GM18858 (cell line): Measurements from ENCODE around the gene AZIN2.
"Not testable (repeated sequence)": the region's sequence is repeated elsewhere in the genome, so short reads cannot be mapped to it uniquely, and the experiment has no call there.

Experiments used
- ATAC-seq: cut with Tn5 transposase; IDR thresholded peaks from one replicate; pipeline ENCODE4 v1.9.1; 2021; ENCODE audit not compliant: unreplicated experiment

AZIN2 gene

DNA sequence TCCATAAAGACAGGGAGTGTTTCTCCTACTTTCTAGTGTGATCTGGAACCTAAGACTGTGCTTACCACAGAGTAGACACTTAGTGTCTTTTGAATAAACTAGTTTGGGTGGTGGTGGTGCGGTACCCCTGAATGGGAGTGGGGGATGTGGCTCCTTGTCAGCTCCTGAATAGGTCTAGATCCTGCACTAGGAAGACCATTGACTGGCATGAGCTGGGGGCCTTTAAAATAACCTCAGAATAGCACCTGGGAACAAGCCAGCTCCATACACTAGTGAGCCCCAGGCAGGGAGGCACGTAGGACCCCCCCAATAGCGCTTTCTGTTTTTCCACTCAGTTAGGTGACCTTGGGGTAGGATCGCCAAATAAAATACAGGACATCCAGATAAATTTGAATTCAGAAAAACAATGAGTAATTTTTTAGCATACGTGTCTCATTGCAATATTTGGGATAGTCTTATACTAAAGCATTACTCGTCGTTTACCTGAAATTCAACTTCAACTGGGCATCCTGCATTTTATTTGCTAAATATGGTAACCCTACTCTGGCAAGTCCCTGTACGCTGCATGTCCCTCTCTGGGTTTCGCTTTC lies 45.6 kb downstream of the AZIN2 start:
- ATAC-seq = no peak

DNA sequence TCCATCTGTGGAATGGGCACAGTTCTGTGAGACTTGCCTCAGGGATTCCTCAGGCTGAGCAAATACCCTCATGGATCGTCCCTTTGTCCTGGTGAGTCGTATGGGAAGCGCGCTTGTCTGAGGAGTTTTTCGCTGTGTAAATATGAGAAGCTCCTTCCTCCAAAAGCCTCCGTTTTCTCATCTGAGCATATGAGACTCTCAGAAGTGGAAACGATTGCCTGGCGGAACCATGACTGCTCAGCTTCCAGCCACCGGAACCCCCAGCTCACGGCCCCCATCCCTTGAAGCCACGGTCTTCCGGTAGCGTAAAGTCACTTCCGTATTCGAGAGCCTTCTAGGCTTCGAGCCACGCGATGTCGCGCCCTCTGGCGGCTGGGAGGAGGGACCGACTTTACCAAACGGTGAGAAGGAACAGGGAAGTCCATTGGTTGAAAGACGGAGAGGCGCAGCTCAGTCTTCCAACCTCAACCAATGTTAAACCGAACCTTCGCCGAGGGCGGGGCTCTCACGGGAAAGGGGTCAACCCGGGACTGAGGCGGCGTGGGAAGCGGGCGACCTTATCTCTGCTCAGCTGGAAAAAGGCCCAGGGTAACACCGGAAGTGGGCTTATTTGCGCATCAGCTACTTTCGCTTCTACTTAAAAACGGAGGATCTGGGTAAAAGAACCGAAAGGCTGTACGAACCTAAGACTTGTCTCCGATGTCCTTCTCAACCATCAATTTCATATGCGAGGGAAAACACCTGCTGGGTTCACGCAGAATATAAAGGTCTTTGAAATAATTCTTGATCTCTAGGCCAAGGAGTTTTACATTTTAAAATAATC lies 46.3 kb downstream of the AZIN2 start:
- ATAC-seq = peak; percentile 76

DNA sequence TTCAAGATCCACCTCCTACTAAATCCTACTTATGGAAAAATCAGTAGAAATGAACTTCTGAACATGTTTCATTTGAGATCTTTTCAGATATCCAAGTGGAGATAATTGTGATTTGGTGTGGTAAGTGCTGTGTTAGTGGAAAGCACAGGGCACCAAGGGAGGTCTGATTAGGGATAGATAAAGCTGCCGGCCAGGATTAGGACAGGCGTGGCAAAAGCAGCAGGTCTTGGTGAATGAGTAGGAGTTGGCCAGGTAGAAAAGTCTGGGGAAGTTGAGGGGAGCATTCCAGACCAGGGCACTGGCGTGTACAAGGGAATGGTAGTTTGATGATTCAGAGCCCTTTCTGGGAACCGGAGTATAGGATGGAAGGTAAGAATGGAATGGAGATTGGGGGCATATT lies 47.8 kb downstream of the AZIN2 start:
- no peak for ATAC-seq

DNA sequence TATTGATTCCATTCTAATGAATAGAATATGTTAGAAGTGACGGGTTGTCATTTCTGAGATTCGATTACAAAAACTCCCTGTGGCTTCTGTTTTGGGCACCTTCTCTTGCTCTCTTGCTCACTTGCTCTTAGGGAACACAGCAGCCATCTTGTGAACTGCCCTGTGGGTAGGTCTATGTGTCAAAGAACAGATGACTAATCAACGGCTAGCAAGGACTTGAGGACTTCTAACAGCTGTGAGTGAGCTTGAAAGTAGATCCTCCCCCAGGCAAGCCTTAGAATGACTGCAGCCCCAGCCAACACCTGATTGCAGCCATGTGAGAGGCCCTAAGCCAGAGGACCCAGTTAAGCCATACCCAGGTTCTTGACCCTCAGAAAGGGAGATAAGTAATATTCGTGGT lies 49.3 kb downstream of the AZIN2 start:
- ATAC-seq = no peak

DNA sequence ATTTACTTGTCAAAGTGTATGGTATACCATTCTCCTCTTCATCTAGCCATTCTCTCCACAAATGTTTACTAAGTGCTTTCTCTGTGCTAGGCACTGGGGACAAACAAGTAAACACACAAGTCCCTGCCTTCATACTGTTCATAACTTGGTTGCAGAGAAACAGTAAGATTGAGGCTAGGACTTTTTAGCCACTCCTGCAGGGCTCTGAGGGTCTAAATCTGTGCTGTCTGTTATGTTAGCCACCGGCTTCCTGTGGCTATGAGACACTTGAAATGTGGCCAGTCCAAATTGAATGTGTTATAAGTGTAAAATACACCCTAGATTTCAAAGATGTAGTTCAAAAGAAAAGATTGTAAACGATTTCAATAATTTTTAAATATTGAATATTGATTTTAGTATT lies 50.2 kb downstream of the AZIN2 start:
- ATAC-seq = no peak

DNA sequence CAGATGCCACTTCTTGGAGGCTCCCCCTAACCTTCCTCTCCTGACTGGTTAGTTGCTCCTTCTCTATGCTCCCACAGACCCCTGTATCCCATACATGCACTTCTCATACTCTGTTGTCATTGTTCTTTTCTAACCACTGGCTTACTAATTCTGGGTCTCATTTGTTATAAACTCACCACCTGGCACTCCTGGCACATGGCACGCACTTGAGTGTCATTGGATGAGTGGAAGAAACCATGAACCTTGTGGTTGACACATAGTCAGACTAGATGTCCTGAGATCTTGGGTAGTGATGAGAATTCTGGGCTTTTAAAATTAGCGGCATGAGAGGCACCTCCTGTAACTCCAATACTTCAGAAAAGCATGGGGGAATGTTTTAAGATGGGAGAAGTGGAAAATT lies 51.6 kb downstream of the AZIN2 start:
- ATAC-seq = no peak

DNA sequence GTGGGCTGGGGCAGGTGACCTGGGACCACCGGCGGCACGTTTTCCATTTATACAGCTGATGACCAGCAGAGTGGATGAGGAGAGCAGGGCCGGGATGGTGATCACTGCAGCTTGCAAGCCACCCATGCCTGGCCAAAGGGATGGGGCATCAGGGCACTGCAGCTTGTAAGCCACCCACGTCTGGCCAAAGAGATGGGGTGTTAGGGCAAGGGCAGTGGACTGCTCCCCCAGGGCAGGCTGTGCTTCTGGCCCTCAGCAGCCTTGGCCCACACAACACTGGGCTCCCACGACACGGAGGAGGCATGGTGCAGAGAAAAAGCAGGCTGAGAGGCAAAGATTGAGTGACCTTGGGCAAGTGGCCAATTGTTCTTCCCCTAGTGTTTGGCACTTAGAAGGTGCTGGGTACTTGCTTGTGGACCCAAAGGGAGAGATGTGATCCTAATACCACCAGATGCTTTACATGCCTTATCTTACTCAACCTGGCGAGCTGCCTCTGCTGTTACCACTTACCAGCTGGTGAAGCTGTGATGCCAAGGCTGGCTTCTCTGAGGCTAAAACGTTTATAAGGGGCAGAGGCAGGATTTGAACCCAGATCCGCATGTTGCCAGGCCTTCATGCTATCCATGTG lies 52.6 kb downstream of the AZIN2 start:
- no peak for ATAC-seq

DNA sequence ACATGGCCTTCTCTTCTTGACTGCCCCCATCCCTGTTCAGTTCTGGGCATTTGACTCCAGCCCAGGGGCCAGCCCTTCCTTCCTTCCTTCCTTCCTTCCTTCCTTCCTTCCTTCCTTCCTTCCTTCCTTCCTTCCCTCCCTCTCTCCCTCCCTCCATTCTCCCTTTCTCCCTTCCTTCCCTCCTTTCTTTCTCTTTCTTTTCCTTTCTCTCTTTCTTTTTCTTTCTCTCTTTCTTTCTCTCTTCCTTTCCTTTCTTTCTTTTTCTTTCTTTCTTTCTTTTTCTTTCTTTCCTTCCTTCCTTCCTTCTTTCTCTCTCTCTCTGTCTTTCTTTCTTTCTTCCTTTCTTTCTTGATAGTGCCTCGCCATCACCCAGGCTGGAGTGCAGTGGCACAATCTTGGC lies 55.1 kb downstream of the AZIN2 start:
- ATAC-seq = not testable (repeated sequence)

DNA sequence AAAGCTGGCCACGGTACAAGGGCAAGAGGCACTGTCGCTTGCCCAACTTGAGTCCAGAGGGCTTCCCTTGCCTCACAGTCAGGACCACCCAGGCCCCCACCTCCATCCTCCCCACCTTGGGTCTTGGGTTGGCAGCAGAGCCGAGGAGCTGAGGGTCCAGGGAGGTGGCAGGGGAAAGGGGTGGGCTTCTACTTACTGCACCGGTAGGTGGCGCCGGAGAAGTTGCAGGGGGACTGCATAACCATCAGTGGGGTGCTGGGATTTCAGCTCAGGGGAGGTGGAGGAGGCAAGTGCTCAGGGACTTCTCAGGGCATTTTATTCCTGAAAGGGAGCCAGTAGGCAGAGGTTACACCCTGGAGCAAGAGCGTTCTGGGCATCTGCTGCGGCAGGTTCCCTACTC lies 56.8 kb downstream of the AZIN2 start:
- ATAC-seq = no peak

DNA sequence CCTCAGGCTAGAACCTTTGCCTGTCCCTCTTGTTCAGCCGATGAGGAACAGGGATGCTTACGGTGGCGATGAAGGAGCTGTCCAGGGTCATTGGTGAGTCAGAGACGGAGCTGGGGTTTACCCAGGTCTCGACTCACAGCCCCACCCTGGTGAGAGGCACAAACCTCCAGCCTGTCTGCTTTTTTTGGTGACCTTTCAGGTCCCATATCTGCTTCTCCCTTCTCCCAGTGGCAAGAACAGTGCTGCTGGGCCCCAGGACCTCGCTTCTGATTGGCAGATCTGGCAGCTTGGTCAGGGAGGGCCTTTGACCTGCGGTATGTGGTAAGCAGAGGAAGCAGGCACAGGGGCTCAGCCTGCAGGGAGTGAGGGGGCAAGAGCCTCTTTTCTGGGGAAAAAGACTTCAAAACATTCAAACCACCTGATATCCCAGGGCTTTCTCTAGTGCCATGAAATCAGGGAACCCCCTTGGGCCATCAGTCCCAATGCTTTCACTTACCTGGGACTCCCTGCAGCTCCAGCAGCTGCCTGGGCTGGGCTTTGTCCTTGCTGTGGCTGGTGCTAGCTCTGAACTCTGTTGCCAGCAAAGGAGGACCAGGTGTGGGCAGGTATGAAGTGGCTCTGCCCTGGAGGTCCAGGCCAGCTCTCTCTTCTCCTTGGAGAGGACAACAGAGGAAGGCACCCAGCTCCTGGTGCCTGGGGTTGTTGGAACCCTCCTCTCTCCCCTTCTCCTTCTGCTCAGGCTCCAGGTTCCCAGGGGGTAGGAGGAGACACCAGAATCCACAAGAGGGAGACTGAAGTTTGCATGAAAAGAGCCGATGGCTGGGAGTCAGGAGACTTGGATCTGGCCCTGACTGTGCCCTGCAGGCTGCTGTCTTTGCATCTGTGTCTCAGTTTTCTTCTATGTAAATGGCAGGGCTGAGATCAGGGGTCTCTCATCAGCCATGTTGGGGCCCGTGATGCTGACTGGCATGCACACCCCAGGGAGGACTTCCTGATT lies 59.5 kb downstream of the AZIN2 start:
- ATAC-seq = no peak

DNA sequence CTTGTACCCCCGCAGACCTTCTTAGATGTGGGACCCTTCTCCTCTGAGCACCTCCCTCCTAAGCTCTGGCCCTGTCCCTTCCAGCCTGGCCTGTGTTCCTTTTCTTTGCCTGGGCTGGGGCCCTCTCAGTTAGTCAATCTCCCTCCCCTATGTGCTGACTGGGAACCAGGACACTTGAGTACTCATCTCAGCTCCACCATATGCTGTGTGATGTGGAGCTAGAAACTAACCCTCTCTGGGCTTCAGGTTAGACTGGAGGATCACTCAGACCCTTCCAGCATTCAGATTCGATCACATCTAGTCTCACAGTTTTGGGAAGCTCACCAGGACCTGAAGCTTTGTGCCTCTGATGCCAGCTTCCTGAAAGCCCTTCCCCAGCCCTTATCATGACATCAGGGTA lies 60.3 kb downstream of the AZIN2 start:
- no peak for ATAC-seq

DNA sequence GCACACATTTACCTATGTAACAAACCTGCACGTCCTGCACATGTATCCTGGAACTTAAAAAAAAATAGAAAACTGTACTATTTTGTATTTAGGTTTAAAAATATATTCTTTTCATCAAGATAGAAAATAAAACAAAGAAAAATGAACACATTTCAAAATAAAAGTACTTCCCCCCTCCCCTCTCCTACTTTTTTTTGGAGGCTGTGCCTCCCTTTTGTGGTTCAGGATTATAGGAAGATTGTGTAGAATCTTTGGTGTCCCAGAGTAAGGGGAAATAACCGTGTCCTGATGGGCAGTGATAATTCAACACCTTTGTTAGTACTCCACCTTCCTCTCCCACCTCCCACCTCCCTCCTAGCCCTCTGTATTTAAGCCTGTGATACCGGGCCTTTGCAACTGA lies 60.8 kb downstream of the AZIN2 start:
- ATAC-seq = no peak

DNA sequence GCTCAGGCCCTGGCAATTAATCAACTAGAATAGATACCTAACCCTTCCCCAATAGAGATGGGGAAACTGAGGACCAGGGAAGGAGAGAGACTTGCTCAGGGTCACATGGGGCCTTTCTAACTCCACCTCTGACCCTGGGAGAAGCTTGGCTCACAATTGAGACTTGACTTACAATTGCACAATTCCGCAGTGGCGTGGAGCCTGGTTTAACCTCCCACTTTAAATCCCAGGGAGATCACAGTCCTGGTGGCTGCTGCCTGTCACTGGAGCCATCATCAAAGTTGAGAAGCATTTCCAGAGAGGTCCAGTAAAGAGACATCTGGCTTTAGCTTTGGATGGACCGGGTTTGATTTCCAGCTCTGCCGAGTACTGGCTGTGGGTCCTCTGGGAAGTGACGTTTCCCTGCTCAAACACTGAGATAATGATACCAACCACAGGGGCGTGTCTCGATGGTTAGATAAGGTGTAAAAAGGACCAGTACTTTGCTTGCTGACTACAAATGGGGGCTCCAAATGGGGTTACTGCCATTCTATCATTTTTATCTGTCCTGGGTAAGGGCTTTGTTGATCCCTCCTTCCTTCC lies 61.6 kb downstream of the AZIN2 start:
- ATAC-seq = no peak

DNA sequence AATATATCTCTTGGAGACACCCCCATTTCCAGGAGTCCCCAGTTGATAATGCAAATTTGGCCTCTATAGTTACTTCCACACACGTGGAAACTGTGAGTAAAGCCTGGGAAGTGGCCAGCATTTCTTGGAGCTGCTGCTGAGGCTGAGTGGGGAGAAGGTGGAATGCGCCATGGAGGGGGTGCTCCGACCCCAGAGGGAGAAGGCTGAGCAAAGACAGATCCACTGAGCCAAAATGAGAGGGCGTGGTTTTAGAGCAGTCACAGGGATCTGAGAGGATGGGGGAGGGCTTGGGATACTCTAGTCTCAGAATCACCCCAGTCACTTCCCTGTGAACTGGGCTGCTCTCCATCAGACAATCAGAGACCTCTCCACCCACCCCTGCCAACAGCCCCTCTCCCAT lies 62.2 kb downstream of the AZIN2 start:
- ATAC-seq = no peak

DNA sequence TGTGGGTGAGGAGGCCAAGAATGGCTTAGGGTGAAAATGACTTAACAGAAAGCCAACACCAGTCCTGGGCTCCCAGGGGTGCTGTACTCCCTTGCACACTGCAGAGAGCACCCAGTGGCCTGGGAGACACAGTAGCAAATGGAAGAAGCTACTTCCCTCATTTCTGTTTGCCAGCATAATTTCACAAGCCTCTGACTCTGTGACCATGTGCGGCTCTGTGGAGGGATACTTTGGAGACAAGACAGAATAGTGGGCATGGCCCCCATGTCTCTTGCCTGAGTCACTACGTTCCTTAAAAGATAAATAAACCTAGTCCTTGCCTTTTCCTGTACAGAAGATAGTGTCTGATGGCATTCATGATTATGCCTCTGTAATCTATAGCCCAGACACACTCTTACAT lies 62.7 kb downstream of the AZIN2 start:
- ATAC-seq = no peak

DNA sequence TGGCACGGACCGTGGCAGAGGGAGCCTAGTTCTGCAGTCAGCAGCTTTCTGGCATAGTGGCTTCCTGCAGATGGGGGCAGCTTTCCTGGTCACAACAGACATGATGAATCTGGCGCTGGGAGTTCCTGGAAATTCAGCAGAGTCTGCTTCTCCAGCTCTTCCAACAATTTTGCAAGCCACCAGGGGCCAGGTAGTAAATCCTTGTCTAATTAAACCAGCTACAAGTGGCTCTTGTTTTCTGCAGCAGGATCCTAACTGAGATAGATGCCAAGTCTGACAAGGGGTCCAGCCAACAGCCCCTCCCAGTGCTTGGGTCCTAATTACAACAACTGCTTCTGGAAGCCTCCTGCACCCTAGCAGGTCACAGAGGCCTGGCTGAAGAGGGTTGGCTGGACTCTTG lies 65.0 kb downstream of the AZIN2 start:
- ATAC-seq = no peak

DNA sequence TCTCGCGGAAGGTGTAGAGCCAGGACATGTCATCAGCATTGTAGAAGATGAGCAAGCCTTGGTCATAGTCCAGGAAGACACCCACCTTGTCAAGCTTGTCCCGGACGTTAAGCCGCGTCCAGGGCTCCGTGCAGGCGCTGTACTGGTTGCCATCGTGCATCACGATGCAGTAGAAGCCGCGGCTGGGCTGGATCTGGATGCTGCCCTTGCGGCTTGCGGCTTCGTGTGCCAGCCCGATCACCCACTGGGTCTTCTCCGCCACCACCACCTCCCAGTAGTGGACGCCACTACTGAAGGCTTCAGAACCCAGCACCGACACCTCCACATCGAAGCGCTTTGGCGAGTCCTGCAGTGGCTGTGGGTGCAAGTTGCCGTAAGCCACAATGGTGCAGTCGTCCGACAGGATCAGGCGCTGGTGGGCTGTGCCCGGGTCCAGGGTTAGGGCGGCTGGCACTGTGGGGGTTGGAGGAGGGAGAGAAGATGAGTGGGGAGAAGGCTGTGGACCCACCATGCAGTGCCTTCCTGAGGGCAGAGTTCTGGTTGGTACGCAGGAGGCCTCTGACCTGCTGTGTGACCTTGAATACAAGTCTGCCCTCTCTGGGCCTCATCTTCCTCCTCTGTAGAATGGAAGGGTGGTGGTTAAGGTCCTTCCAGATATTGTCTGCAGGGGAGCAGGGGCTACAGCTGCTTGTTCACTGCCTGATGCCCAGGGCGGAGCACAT lies 66.5 kb downstream of the AZIN2 start:
- ATAC-seq = no peak

DNA sequence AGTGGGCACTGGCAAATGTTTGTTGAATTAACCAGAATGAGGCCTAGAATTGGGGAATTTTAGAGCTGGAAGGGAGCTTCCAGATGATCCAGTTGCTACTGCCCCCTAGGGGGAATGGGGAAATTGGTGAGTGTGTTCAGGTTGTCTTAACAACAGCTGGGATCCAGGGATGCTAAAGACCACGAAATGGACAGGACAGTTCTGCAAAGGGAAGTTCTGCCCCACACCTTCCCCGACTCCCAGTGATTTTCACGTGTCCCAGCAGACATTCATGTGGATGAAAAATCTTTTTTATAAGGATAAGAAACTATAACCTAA lies 67.0 kb downstream of the AZIN2 start:
- no peak for ATAC-seq

DNA sequence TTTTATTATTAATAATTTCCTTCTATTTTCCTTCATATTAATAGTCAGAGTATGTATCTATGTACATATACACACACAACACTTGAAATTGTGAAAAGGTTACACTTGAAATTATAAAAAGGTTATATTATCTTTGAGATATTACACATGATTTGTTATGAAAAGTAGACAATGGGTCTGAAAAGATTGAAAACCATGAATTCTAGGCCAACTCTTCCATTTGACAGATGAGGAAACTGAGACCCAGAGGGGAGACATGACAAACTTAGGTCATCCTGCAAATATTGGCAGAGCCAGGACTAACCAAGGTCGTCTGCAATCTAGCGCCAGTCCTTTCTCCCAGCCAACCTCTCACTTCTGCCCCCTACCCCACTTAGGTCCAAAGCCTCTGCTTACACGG lies 67.7 kb downstream of the AZIN2 start:
- no peak for ATAC-seq

DNA sequence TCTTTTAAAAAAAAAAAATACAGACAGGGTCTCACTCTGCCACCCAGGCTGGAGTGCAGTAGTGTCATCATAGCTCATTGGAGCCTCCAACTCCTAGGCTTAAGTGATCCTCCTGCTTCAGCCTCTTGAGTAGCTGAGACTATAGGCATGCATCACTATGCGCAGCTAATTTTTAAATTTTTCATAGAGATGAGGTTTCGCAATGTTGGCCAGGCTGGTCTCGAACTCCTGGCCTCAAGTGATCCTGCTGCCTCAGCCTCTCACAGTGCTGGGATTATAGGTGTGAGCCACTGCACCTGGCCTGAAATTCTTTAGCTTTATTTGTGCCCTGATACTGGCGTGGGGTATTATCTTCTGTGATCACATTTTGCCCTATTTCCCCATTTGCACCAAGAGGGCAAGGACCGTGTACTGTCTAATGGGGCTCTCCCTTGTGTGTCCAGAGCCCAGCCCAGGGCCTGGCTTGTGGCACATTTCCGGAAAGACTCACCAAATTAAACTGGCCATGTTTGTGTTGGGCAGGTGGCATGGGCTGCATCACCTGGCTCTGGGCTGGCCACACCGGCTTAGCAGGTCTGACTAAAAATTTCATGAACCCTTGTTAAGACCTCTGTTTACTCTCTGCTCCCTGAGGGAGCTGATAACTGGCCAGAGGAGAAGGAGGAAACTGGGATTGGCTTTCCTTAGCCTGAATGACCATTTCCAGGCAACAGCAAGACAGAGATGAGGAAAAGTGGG lies 68.7 kb downstream of the AZIN2 start:
- ATAC-seq = no peak
